A204.1 (cell line): Measurements from ENCODE around the gene UACA.
"Not testable (repeated sequence)": the region's sequence is repeated elsewhere in the genome, so short reads cannot be mapped to it uniquely, and the experiment has no call there.

Experiments used
- FAIRE-seq: peaks from 2 replicates; lab custom pipeline; 2012; peaks lifted over from hg19 to GRCh38; lab: Jason Lieb, UNC

The UACA gene

GRCh38 chr15:70763120-70763949 is at the start of gene UACA:
Gene UACA (minus strand): TSS chr15:70763558. CDS start chr15:70763407, 151 bp downstream.
- FAIRE-seq = peak; percentile 98

GRCh38 chr15:70812827-70813364 is 49.5 kb upstream of the UACA start:
- FAIRE-seq = no peak

- FAIRE-seq = no peak
Measured at GRCh38 chr15:70810916-70811578, 47.7 kb upstream of the UACA start.

- no peak for FAIRE-seq
Measured at GRCh38 chr15:70806992-70807712, 43.8 kb upstream of the UACA start.

- not testable (repeated sequence) for FAIRE-seq
Measured at GRCh38 chr15:70804388-70804787, 41.0 kb upstream of the UACA start.

- FAIRE-seq = no peak
Measured at GRCh38 chr15:70802629-70803028, 39.3 kb upstream of the UACA start.

GRCh38 chr15:70801109-70801508 is 37.8 kb upstream of the UACA start:
- no peak for FAIRE-seq

GRCh38 chr15:70799667-70800450 is 36.5 kb upstream of the UACA start:
- FAIRE-seq = no peak

GRCh38 chr15:70797464-70797863 is 34.1 kb upstream of the UACA start:
- FAIRE-seq = no peak

- FAIRE-seq = no peak
Measured at GRCh38 chr15:70796516-70797310, 33.4 kb upstream of the UACA start.

GRCh38 chr15:70795311-70795665 is 31.9 kb upstream of the UACA start:
- no peak for FAIRE-seq

GRCh38 chr15:70794596-70795310 is 31.4 kb upstream of the UACA start:
- FAIRE-seq = no peak

- no peak for FAIRE-seq
Measured at GRCh38 chr15:70793694-70794093, 30.3 kb upstream of the UACA start.

GRCh38 chr15:70792171-70792573 is 28.8 kb upstream of the UACA start:
- no peak for FAIRE-seq

GRCh38 chr15:70791259-70791658 is 27.9 kb upstream of the UACA start:
- FAIRE-seq = no peak

- no peak for FAIRE-seq
Measured at GRCh38 chr15:70789213-70789612, 25.9 kb upstream of the UACA start.

GRCh38 chr15:70788114-70789049 is 25.0 kb upstream of the UACA start:
- FAIRE-seq = no peak

GRCh38 chr15:70786996-70787395 is 23.6 kb upstream of the UACA start:
- FAIRE-seq = no peak

GRCh38 chr15:70783610-70784022 is 20.3 kb upstream of the UACA start:
- FAIRE-seq = no peak
